KMS-11 (cell line): ENCODE measurements around the gene TAF1C.

Experiments used
- H2AFZ ChIP-seq: fragments of 200-600 bp; sonication (generic); 2 replicates; pipeline ENCODE4 v1.6.1; 2016; ENCODE audit warnings: antibody characterized with exemption, mixed run types, low read depth
- H3K27ac ChIP-seq: fragments of 200-600 bp; sonication (generic); 2 replicates; pipeline ENCODE4 v1.6.1; 2016; ENCODE audit warnings: mild to moderate bottlenecking, mixed run types
- H3K27me3 ChIP-seq: fragments of 200-600 bp; sonication (generic); 2 replicates; pipeline ENCODE4 v1.6.1; 2017; ENCODE audit warnings: mild to moderate bottlenecking, low read depth, mixed run types, moderate library complexity; ENCODE audit not compliant: insufficient read depth
- H3K36me3 ChIP-seq: fragments of 200-600 bp; sonication (generic); 2 replicates; pipeline ENCODE4 v1.6.1; 2017; ENCODE audit warnings: mild to moderate bottlenecking, mixed run types; ENCODE audit not compliant: insufficient read depth
- H3K4me1 ChIP-seq: fragments of 200-600 bp; sonication (generic); 2 replicates; pipeline ENCODE4 v1.6.1; 2016; ENCODE audit warnings: mild to moderate bottlenecking, low read depth, mixed run types; ENCODE audit not compliant: poor library complexity, severe bottlenecking
- H3K4me2 ChIP-seq: fragments of 200-600 bp; sonication (generic); 2 replicates; pipeline ENCODE4 v1.7.0; 2016; ENCODE audit warnings: mild to moderate bottlenecking, mixed run types
- H3K4me3 ChIP-seq: fragments of 200-600 bp; sonication (generic); IDR thresholded peaks from 2 replicates; pipeline ENCODE4 v1.6.1; 2017; ENCODE audit warnings: low read depth, low read length, mixed read lengths; ENCODE audit not compliant: insufficient read depth
- H3K79me2 ChIP-seq: fragments of 200-600 bp; sonication (generic); 2 replicates; pipeline ENCODE4 v1.6.1; 2016; ENCODE audit warnings: low read depth, mixed run types; ENCODE audit not compliant: insufficient read depth
- H3K9ac ChIP-seq: fragments of 200-600 bp; sonication (generic); 2 replicates; pipeline ENCODE4 v1.6.1; 2016; ENCODE audit warnings: mild to moderate bottlenecking, mixed run types
- H4K20me1 ChIP-seq: fragments of 200-600 bp; sonication (generic); 2 replicates; pipeline ENCODE4 v1.6.1; 2016; ENCODE audit warnings: mild to moderate bottlenecking, mixed run types; ENCODE audit not compliant: insufficient read depth
- TF ChIP-seq, protein P1 (sequence below): fragments of 200-600 bp; sonication (generic); conservative IDR thresholded peaks from 2 replicates; pipeline ENCODE4 v1.6.1; 2017; ENCODE audit warnings: low read depth, mild to moderate bottlenecking, antibody characterized with exemption, low read length, moderate library complexity, mixed read lengths

Gene TAF1C

DNA sequence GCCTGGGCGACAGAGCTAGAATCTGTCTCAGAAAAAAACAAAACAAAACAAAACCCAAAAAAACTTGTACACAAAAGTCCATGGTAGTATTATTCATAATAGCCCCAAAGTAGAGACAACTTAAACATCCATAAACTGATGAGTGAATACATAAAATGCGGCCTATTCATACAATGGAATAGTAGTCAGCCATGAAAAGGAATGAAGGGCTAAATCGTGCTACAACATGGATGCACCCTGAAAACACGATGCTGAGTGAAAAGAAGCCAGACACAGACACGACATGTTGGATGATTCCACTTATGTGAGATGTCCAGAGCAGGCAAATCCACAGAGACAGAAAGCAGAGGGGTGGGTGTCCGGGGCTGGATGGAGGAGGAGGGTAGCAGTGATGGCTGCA is 40.7 kb upstream of the TAF1C start:
- Histone ChIP-seq H3K4me2 (no peak overlapping the region), H3K9ac (no peak overlapping the region), H3K27ac (no peak overlapping the region), H2AFZ (no peak overlapping the region), H3K4me3 (no peak overlapping the region), H3K79me2 (no peaks in the 10 kb centered on the region), H3K36me3 (no peaks in the 10 kb centered on the region), H3K27me3 (peaks cover 52% of the 10 kb centered on the region), H4K20me1 (no peaks in the 10 kb centered on the region), H3K4me1 (no peaks in the 10 kb centered on the region)
- TF ChIP-seq, protein P1, sequence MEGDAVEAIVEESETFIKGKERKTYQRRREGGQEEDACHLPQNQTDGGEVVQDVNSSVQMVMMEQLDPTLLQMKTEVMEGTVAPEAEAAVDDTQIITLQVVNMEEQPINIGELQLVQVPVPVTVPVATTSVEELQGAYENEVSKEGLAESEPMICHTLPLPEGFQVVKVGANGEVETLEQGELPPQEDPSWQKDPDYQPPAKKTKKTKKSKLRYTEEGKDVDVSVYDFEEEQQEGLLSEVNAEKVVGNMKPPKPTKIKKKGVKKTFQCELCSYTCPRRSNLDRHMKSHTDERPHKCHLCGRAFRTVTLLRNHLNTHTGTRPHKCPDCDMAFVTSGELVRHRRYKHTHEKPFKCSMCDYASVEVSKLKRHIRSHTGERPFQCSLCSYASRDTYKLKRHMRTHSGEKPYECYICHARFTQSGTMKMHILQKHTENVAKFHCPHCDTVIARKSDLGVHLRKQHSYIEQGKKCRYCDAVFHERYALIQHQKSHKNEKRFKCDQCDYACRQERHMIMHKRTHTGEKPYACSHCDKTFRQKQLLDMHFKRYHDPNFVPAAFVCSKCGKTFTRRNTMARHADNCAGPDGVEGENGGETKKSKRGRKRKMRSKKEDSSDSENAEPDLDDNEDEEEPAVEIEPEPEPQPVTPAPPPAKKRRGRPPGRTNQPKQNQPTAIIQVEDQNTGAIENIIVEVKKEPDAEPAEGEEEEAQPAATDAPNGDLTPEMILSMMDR = no peak

DNA sequence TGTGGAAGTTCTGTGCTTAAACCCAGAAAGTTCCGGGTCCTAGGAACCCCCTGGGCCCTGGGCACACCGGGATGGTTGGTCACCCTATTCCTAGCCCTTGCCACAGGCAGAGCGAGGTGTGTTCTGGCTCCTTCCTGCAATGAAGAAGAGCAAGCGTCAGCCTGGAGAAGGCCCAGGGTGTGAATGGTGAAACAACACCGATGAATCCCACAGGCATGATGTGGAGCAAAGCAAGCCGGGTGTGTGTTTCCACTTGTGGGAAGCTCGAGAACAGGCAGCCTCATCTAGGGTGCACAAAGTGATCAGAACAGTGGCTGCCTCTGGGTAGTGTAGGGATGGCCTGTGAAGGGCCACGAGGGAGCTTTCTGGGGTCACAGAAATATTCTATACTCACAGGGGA is 39.2 kb upstream of the TAF1C start:
- Histone ChIP-seq H3K79me2 (no peaks in the 10 kb centered on the region), H3K4me2 (no peak overlapping the region), H3K36me3 (no peaks in the 10 kb centered on the region), H3K4me3 (no peak overlapping the region), H2AFZ (no peak overlapping the region), H3K27ac (no peak overlapping the region), H3K27me3 (peaks cover 44% of the 10 kb centered on the region), H4K20me1 (no peaks in the 10 kb centered on the region), H3K9ac (no peak overlapping the region), H3K4me1 (no peaks in the 10 kb centered on the region)
- TF ChIP-seq, protein P1 = no peak

DNA sequence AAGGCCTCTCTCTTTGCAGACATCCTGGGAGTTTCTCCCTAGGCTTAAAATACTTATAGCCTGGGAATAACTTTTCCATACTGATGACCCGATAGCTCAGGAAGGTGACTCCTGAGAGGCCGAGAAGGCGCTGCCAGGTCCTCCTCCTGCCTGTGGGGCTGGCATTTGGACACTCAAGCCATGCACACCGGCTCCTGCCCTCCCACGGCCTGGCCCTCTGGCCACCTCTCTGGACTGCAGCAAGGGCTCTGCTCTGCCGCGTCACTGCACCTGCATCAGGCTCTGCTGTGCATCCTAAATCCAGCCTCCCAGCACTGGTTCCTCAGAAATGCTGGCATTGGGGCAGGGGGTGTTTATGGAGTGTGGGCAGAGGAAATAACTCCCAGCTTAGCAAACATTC is 38.7 kb upstream of the TAF1C start:
- no peak overlapping the region for H2AFZ ChIP-seq
- H3K9ac ChIP-seq = no peak overlapping the region
- H3K4me2 ChIP-seq = no peak overlapping the region
- TF ChIP-seq, protein P1 = no peak
- H3K79me2 ChIP-seq = no peaks in the 10 kb centered on the region
- no peaks in the 10 kb centered on the region for H3K4me1 ChIP-seq
- peaks cover 43% of the 10 kb centered on the region for H3K27me3 ChIP-seq
- no peak overlapping the region for H3K27ac ChIP-seq
- H3K36me3 ChIP-seq = no peaks in the 10 kb centered on the region
- H3K4me3 ChIP-seq = no peak overlapping the region
- no peaks in the 10 kb centered on the region for H4K20me1 ChIP-seq

DNA sequence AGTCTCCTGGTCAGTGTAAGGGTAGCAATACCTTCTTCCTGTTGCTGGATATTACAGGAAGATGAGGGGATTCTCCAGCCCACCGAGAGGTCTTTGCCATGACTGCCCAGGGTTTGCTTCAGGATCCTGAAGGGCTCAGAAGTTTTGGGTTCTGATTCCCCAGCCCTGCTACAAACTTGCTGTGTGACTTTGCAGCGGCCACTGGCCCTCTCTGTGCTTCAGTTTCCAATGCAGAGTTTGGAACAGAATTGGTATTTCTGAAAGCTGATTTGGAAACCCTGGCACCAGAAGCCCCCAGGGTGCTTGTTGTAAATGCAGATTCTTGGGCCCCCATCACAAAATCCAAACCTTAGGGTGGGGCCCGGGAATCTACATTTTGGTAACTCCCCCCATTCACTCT is 38.3 kb upstream of the TAF1C start:
- H2AFZ ChIP-seq = no peak overlapping the region
- H3K4me3 ChIP-seq = no peak overlapping the region
- H3K27ac ChIP-seq = no peak overlapping the region
- no peaks in the 10 kb centered on the region for H3K79me2 ChIP-seq
- no peaks in the 10 kb centered on the region for H4K20me1 ChIP-seq
- H3K9ac ChIP-seq = no peak overlapping the region
- H3K27me3 ChIP-seq = peaks cover 40% of the 10 kb centered on the region
- no peaks in the 10 kb centered on the region for H3K4me1 ChIP-seq
- TF ChIP-seq, protein P1 = no peak
- no peaks in the 10 kb centered on the region for H3K36me3 ChIP-seq
- H3K4me2 ChIP-seq = no peak overlapping the region
